Activated CD8-positive, alpha-beta memory T cell treated with anti-CD3 and anti-CD28 coated beads, Interleukin-2, amount 50 U/mL, for 4 hours (primary cell): ENCODE measurements around the gene BRME1.
"Not testable (repeated sequence)": the region's sequence is repeated elsewhere in the genome, so short reads cannot be mapped to it uniquely, and the experiment has no call there.

Experiments used
- DNase-seq: peaks from one replicate; pipeline ENCODE4 v3.0.0-alpha.2; 2020

BRME1 gene

GRCh38 chr19:13926010-13926409 is 20.1 kb upstream of the BRME1 start:
- DNase-seq, result no peak

GRCh38 chr19:13923194-13923987 is 17.5 kb upstream of the BRME1 start:
- DNase-seq, result no peak

GRCh38 chr19:13922118-13922517 is 16.2 kb upstream of the BRME1 start:
- DNase-seq, result not testable (repeated sequence)

GRCh38 chr19:13920940-13921747 is 15.2 kb upstream of the BRME1 start:
- no peak for DNase-seq

- DNase-seq, result no peak
Observed at GRCh38 chr19:13920524-13920923, 14.6 kb upstream of the BRME1 start.

- no peak for DNase-seq
Observed at GRCh38 chr19:13918726-13919411, 13.0 kb upstream of the BRME1 start.

- DNase-seq, result no peak
Observed at GRCh38 chr19:13917888-13918406, 12.0 kb upstream of the BRME1 start.

- no peak for DNase-seq
Observed at GRCh38 chr19:13914777-13915176, 8.9 kb upstream of the BRME1 start.

- no peak for DNase-seq
Observed at GRCh38 chr19:13913352-13913751, 7.4 kb upstream of the BRME1 start.

- no peak for DNase-seq
Observed at GRCh38 chr19:13909430-13909829, 3.5 kb upstream of the BRME1 start.

GRCh38 chr19:13908674-13909073 is 2.8 kb upstream of the BRME1 start:
- DNase-seq, result no peak

GRCh38 chr19:13906910-13907309 is 993 bp upstream of the BRME1 start:
- no peak for DNase-seq

GRCh38 chr19:13906521-13906904 is 596 bp upstream of the BRME1 start:
- DNase-seq, result peak; percentile 40

- no peak for DNase-seq
Observed at GRCh38 chr19:13902993-13903555, 2.8 kb downstream of the BRME1 start.

- no peak for DNase-seq
Observed at GRCh38 chr19:13899912-13900584, 5.9 kb downstream of the BRME1 start.

GRCh38 chr19:13899393-13899792 is 6.5 kb downstream of the BRME1 start:
- no peak for DNase-seq

- DNase-seq, result no peak
Observed at GRCh38 chr19:13896227-13896626, 9.7 kb downstream of the BRME1 start.

GRCh38 chr19:13894552-13894951 is 11.4 kb downstream of the BRME1 start:
- no peak for DNase-seq

GRCh38 chr19:13892870-13893269 is 13.0 kb downstream of the BRME1 start:
- no peak for DNase-seq

GRCh38 chr19:13890136-13890535 is 15.8 kb downstream of the BRME1 start:
- DNase-seq, result no peak

- DNase-seq, result no peak
Observed at GRCh38 chr19:13888281-13888680, 17.6 kb downstream of the BRME1 start.

GRCh38 chr19:13887517-13887916 is 18.4 kb downstream of the BRME1 start:
- no peak for DNase-seq
